ENCODE data around the gene COL18A1. TPM values are rescaled to one million over a fixed set of nuclear protein-coding genes. Genes with fewer than 3 reads are reported as not detected.
A peak's percentile ranks its signal among the peaks of the same experiment; 100 is the strongest.

COL18A1 gene
- total and polyA plus RNA-seq, 5 donors from 2014 or later = 0.29 to 2.7 (median 1.3) TPM

- no peaks in the 10 kb centered on the region for H3K27me3 Mint-ChIP-seq
- peaks cover 0 to 6% (median 0%) of the 10 kb centered on the region in 4 donors for H3K4me1 Mint-ChIP-seq
- H3K27ac Mint-ChIP-seq = no peak overlapping the region
- ATAC-seq (ENCODE audit: low read depth in 2 of 2) = no peak
- no peaks in the 10 kb centered on the region for H3K36me3 Mint-ChIP-seq
- no peak for DNase-seq
- peak overlapping the region in 1 of 4 donors; percentile 47 for H3K4me3 Mint-ChIP-seq
- Histone ChIP-seq H3K4me1 (ENCODE audit: control insufficient read depth, insufficient read depth, low read length, poor library complexity, severe bottlenecking) (no peaks in the 10 kb centered on the region), H3K36me3 (ENCODE audit: control insufficient read depth, insufficient read depth, low read length) (no peaks in the 10 kb centered on the region), H3K27ac (ENCODE audit: insufficient read depth, low read length, poor library complexity, severe bottlenecking) (no peak overlapping the region), H3K9me3 (ENCODE audit: control insufficient read depth in 2 of 2, low read length in 2 of 2) (no peaks in the 10 kb centered on the region), H3K4me3 (ENCODE audit: low read depth, low read length) (no peak overlapping the region), H3K27me3 (ENCODE audit: control insufficient read depth, insufficient read depth, low read length) (no peaks in the 10 kb centered on the region)
- no peaks in the 10 kb centered on the region for H3K9me3 Mint-ChIP-seq
These were observed 106.0 kb downstream of the COL18A1 start for GRCh38 chr21:45511007-45511406.

- Histone ChIP-seq H3K27me3 (ENCODE audit: control insufficient read depth, insufficient read depth, low read length) (no peaks in the 10 kb centered on the region), H3K4me3 (ENCODE audit: low read depth, low read length) (no peak overlapping the region), H3K36me3 (ENCODE audit: control insufficient read depth, insufficient read depth, low read length) (no peaks in the 10 kb centered on the region), H3K27ac (ENCODE audit: insufficient read depth, low read length, poor library complexity, severe bottlenecking) (no peak overlapping the region), H3K4me1 (ENCODE audit: control insufficient read depth, insufficient read depth, low read length, poor library complexity, severe bottlenecking) (no peaks in the 10 kb centered on the region), H3K9me3 (ENCODE audit: control insufficient read depth in 2 of 2, low read length in 2 of 2) (no peaks in the 10 kb centered on the region)
- H3K27ac Mint-ChIP-seq = no peak overlapping the region
- ATAC-seq (ENCODE audit: low read depth in 2 of 2) (no peak), DNase-seq (no peak)
- no peaks in the 10 kb centered on the region for H3K27me3 Mint-ChIP-seq
- H3K4me3 Mint-ChIP-seq = no peak overlapping the region
- no peaks in the 10 kb centered on the region for H3K36me3 Mint-ChIP-seq
- peaks cover 0 to 6% (median 0%) of the 10 kb centered on the region in 4 donors for H3K4me1 Mint-ChIP-seq
- H3K9me3 Mint-ChIP-seq = peaks cover 0 to 2% (median 0%) of the 10 kb centered on the region in 7 donors
These were observed 106.9 kb downstream of the COL18A1 start for GRCh38 chr21:45511661-45512431.

GRCh38 chr21:45512626-45513002 lies 107.6 kb downstream of the COL18A1 start:
- H3K27me3 ChIP-seq (ENCODE audit: control insufficient read depth, insufficient read depth, low read length) = no peaks in the 10 kb centered on the region
- ATAC-seq (ENCODE audit: low read depth in 2 of 2) (no peak), DNase-seq (no peak)
- Mint-ChIP-seq H3K4me1 (peaks cover 0 to 9% (median under 1%) of the 10 kb centered on the region in 4 donors), H3K4me3 (no peak overlapping the region), H3K27ac (peak overlapping the region in 1 of 3 donors; percentile 38), H3K36me3 (no peaks in the 10 kb centered on the region), H3K9me3 (peaks cover 0 to 2% (median 0%) of the 10 kb centered on the region in 7 donors), H3K27me3 (no peaks in the 10 kb centered on the region)
- H3K4me1 ChIP-seq (ENCODE audit: control insufficient read depth, insufficient read depth, low read length, poor library complexity, severe bottlenecking) = no peaks in the 10 kb centered on the region
- no peak overlapping the region for H3K4me3 ChIP-seq (ENCODE audit: low read depth, low read length)
- no peak overlapping the region for H3K27ac ChIP-seq (ENCODE audit: insufficient read depth, low read length, poor library complexity, severe bottlenecking)
- no peaks in the 10 kb centered on the region for H3K9me3 ChIP-seq (ENCODE audit: control insufficient read depth in 2 of 2, low read length in 2 of 2)
- no peaks in the 10 kb centered on the region for H3K36me3 ChIP-seq (ENCODE audit: control insufficient read depth, insufficient read depth, low read length)

GRCh38 chr21:45513003-45513717 lies 108.2 kb downstream of the COL18A1 start:
- ATAC-seq (ENCODE audit: low read depth in 2 of 2) = no peak
- no peak overlapping the region for H3K27ac Mint-ChIP-seq

GRCh38 chr21:45513741-45514310 lies 108.9 kb downstream of the COL18A1 start:
- Mint-ChIP-seq H3K9me3 (peaks cover 0 to 11% (median 9%) of the 10 kb centered on the region in 7 donors), H3K4me3 (no peak overlapping the region), H3K36me3 (peaks cover 11% of the 10 kb centered on the region), H3K27ac (peak overlapping the region in 1 of 3 donors; percentile 36), H3K27me3 (no peaks in the 10 kb centered on the region), H3K4me1 (peaks cover 3 to 12% (median 8%) of the 10 kb centered on the region in 4 donors)
- no peak overlapping the region for H3K27ac ChIP-seq (ENCODE audit: insufficient read depth, low read length, poor library complexity, severe bottlenecking)
- ATAC-seq (ENCODE audit: low read depth in 2 of 2) = no peak
- H3K9me3 ChIP-seq (ENCODE audit: control insufficient read depth in 2 of 2, low read length in 2 of 2) = peaks cover 10% of the 10 kb centered on the region in 2 experiments
- H3K4me1 ChIP-seq (ENCODE audit: control insufficient read depth, insufficient read depth, low read length, poor library complexity, severe bottlenecking) = no peaks in the 10 kb centered on the region
- no peaks in the 10 kb centered on the region for H3K36me3 ChIP-seq (ENCODE audit: control insufficient read depth, insufficient read depth, low read length)
- no peak for DNase-seq
- H3K27me3 ChIP-seq (ENCODE audit: control insufficient read depth, insufficient read depth, low read length) = no peaks in the 10 kb centered on the region
- no peak overlapping the region for H3K4me3 ChIP-seq (ENCODE audit: low read depth, low read length)

More at GRCh38 chr21:45513003-45513717, 108.2 kb downstream of the COL18A1 start:
- Histone ChIP-seq H3K4me3 (ENCODE audit: low read depth, low read length) (no peak overlapping the region), H3K27me3 (ENCODE audit: control insufficient read depth, insufficient read depth, low read length) (no peaks in the 10 kb centered on the region), H3K27ac (ENCODE audit: insufficient read depth, low read length, poor library complexity, severe bottlenecking) (no peak overlapping the region), H3K36me3 (ENCODE audit: control insufficient read depth, insufficient read depth, low read length) (no peaks in the 10 kb centered on the region), H3K9me3 (ENCODE audit: control insufficient read depth in 2 of 2, low read length in 2 of 2) (peaks cover 3% of the 10 kb centered on the region in 2 experiments), H3K4me1 (ENCODE audit: control insufficient read depth, insufficient read depth, low read length, poor library complexity, severe bottlenecking) (no peaks in the 10 kb centered on the region)
- no peak for DNase-seq
- no peaks in the 10 kb centered on the region for H3K27me3 Mint-ChIP-seq
- H3K9me3 Mint-ChIP-seq = peaks cover 0 to 7% (median 4%) of the 10 kb centered on the region in 7 donors
- peaks cover 3 to 14% (median 6%) of the 10 kb centered on the region in 4 donors for H3K4me1 Mint-ChIP-seq
- no peak overlapping the region for H3K4me3 Mint-ChIP-seq
- H3K36me3 Mint-ChIP-seq = peaks cover 5% of the 10 kb centered on the region

- H3K27ac ChIP-seq (ENCODE audit: insufficient read depth, low read length, poor library complexity, severe bottlenecking) = no peak overlapping the region
- H3K9me3 ChIP-seq (ENCODE audit: control insufficient read depth in 2 of 2, low read length in 2 of 2) = peaks cover 16% of the 10 kb centered on the region in 2 experiments
These were observed 109.5 kb downstream of the COL18A1 start for GRCh38 chr21:45514311-45515021.

More at GRCh38 chr21:45514311-45515021, 109.5 kb downstream of the COL18A1 start:
- DNase-seq (no peak), ATAC-seq (ENCODE audit: low read depth in 2 of 2) (no peak)
- H3K36me3 ChIP-seq (ENCODE audit: control insufficient read depth, insufficient read depth, low read length) = no peaks in the 10 kb centered on the region
- no peak overlapping the region for H3K4me3 ChIP-seq (ENCODE audit: low read depth, low read length)
- peaks cover 0 to 17% (median 13%) of the 10 kb centered on the region in 7 donors for H3K9me3 Mint-ChIP-seq
- H3K4me1 Mint-ChIP-seq = peaks cover 3 to 11% (median 8%) of the 10 kb centered on the region in 4 donors
- peak overlapping the region in 1 of 3 donors; percentile 36 for H3K27ac Mint-ChIP-seq
- peaks cover 18% of the 10 kb centered on the region for H3K36me3 Mint-ChIP-seq
- no peaks in the 10 kb centered on the region for H3K27me3 Mint-ChIP-seq
- H3K4me1 ChIP-seq (ENCODE audit: control insufficient read depth, insufficient read depth, low read length, poor library complexity, severe bottlenecking) = no peaks in the 10 kb centered on the region
- no peak overlapping the region for H3K4me3 Mint-ChIP-seq
- no peaks in the 10 kb centered on the region for H3K27me3 ChIP-seq (ENCODE audit: control insufficient read depth, insufficient read depth, low read length)
